Measurements from ENCODE around the gene TMPRSS11E.
"Not testable (repeated sequence)": the region's sequence is repeated elsewhere in the genome, so short reads cannot be mapped to it uniquely, and the experiment has no call there.

DNA sequence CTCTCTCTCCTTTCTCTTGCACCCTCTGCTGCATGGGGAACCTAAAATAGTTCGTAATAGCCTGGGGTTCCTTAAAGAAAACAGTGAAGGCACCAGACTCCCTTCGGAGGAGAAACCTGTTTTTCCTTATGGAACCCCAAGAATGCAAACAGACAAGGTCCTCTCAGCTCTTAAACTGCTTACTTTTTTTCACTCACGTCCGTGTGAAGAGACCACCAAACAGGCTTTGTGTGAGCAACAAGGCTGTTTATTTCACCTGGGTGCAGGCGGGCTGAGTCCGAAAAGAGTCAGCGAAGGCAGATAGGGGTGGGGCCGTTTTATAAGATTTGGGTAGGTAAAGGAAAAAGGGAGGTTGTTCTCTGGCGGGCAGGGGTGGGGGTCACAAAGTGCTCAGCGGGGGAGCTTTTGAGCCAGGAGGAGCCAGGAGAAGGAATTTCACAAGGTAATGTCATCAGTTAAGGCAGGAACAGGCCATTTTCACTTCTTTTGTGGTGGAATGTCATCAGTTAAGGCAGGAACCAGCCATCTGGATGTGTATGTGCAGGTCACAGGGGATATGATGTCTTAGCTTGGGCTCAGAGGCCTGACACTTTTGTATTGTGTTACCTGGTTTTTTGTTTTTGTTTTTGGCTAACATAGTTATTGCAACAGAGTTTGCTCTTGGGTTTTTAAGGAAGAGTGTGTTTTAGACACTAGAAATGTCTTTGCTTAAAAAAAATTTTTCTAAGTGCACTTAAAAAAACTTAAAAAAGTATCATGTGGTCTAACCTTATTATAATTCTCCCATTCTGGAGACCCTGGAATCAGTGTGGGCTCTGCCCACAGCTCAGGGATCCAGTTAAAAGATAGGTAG, 40.0 kb upstream of the TMPRSS11E start:
- not testable (repeated sequence) for TF ChIP-seq CTCF (IDR thresholded peaks at IDR 0.05); ZFX (IDR thresholded peaks at IDR 0.05; ENCODE audit: borderline replicate concordance)
